ENCODE measurements around the gene MN1. TPM values are rescaled to one million over a fixed set of nuclear protein-coding genes. Genes with fewer than 3 reads are reported as not detected.

Gene MN1
- total and polyA plus RNA-seq, 2 donors (not counting 1 experiment from before 2014, with no cell fraction given): 0.02 to 0.12 TPM

GRCh38 chr22:27793576-27793975 lies 8.0 kb downstream of the MN1 start:
- Mint-ChIP-seq H3K4me1 (no peaks in the 10 kb centered on the region), H3K27me3 (peaks cover 13% of the 10 kb centered on the region), H3K9me3 (ENCODE audit: insufficient read depth) (no peaks in the 10 kb centered on the region), H3K4me3 (no peak overlapping the region), H3K27ac (no peak overlapping the region)
- no peaks in the 10 kb centered on the region for H4K20me1 ChIP-seq (ENCODE audit: control insufficient read depth, insufficient read depth, low read length, poor library complexity, severe bottlenecking)
- H3K36me3 ChIP-seq (replicated peaks in 1 of 2; ENCODE audit: control extremely low read depth in 1 of 2, control insufficient read depth in 1 of 2, extremely low read depth in 1 of 2, insufficient read depth in 2 of 2, low read length in 1 of 2): no peaks in the 10 kb centered on the region
- H3K9me3 ChIP-seq (ENCODE audit: control extremely low read depth in 1 of 3, control insufficient read depth in 2 of 3, insufficient read depth in 1 of 3, low read length in 2 of 3): no peaks in the 10 kb centered on the region
- intact Hi-C loops (cut with micrococcal nuclease): no loop called here
- no peaks in the 10 kb centered on the region for H3K4me1 ChIP-seq (ENCODE audit: control insufficient read depth in 2 of 2, insufficient read depth in 2 of 2, low read length in 2 of 2)
- no peak overlapping the region for H3K4me3 ChIP-seq (ENCODE audit: control extremely low read depth in 1 of 5, extremely low read depth in 1 of 5, insufficient read depth in 1 of 5, low read depth in 2 of 5, low read length in 4 of 5)
- WGBS (ENCODE audit: insufficient coverage): 95% methylated on average over 7 of the region's 12 CpGs
- ChIA-PET CTCF (no interaction called here), POLR2A (no interaction called here)
- no peak overlapping the region for H3K27ac ChIP-seq (ENCODE audit: low read length in 2 of 2)
- no peaks in the 10 kb centered on the region for H3K79me2 ChIP-seq (ENCODE audit: control insufficient read depth, insufficient read depth, low read length)
- H3K9ac ChIP-seq (ENCODE audit: low read length): no peak overlapping the region
- no peak overlapping the region for H3K4me2 ChIP-seq (replicated peaks; ENCODE audit: low read depth, low read length, poor library complexity, severe bottlenecking)
- no peak for DNase-seq
- no peak for ATAC-seq (ENCODE audit: low read depth)
- H2AFZ ChIP-seq (ENCODE audit: insufficient read depth, low read depth, low read length, poor library complexity, severe bottlenecking): no peak overlapping the region
- H3K27me3 ChIP-seq (replicated peaks in 1 of 4; ENCODE audit: control extremely low read depth in 1 of 4, control insufficient read depth in 3 of 4, insufficient read depth in 4 of 4, low read length in 3 of 4): no peaks in the 10 kb centered on the region
- TF ChIP-seq EZH2 (IDR thresholded peaks at IDR 0.05; ENCODE audit: borderline replicate concordance, insufficient read depth, low read depth, low read length, poor library complexity, severe bottlenecking) (no peak), CTCF (IDR thresholded peaks at IDR 0.05) (no peak)

- H3K9me3 ChIP-seq (ENCODE audit: control extremely low read depth in 1 of 3, control insufficient read depth in 2 of 3, insufficient read depth in 1 of 3, low read length in 2 of 3): no peaks in the 10 kb centered on the region
- no peak overlapping the region for H3K27ac ChIP-seq (ENCODE audit: low read length in 2 of 2)
- no peak overlapping the region for H2AFZ ChIP-seq (ENCODE audit: insufficient read depth, low read depth, low read length, poor library complexity, severe bottlenecking)
- no peak overlapping the region for H3K27ac Mint-ChIP-seq
- no peaks in the 10 kb centered on the region for H3K4me1 Mint-ChIP-seq
- H3K9me3 Mint-ChIP-seq (ENCODE audit: insufficient read depth): no peaks in the 10 kb centered on the region
- 85% methylated on average over 6 of the region's 8 CpGs for WGBS (ENCODE audit: insufficient coverage)
- no peaks in the 10 kb centered on the region for H3K79me2 ChIP-seq (ENCODE audit: control insufficient read depth, insufficient read depth, low read length)
- ATAC-seq (ENCODE audit: low read depth): no peak
- no peak overlapping the region for H3K4me2 ChIP-seq (replicated peaks; ENCODE audit: low read depth, low read length, poor library complexity, severe bottlenecking)
- POLR2A ChIA-PET: no interaction called here
- intact Hi-C loops (cut with micrococcal nuclease): no loop called here
- no peaks in the 10 kb centered on the region for H3K4me1 ChIP-seq (ENCODE audit: control insufficient read depth in 2 of 2, insufficient read depth in 2 of 2, low read length in 2 of 2)
- H3K27me3 ChIP-seq (replicated peaks in 1 of 4; ENCODE audit: control extremely low read depth in 1 of 4, control insufficient read depth in 3 of 4, insufficient read depth in 4 of 4, low read length in 3 of 4): no peaks in the 10 kb centered on the region
- DNase-seq: no peak
- CTCF ChIA-PET: no interaction called here
- H3K4me3 ChIP-seq (ENCODE audit: control extremely low read depth in 1 of 5, extremely low read depth in 1 of 5, insufficient read depth in 1 of 5, low read depth in 2 of 5, low read length in 4 of 5): no peak overlapping the region
- peaks cover 20% of the 10 kb centered on the region for H3K27me3 Mint-ChIP-seq
- TF ChIP-seq CTCF (IDR thresholded peaks at IDR 0.05): no peak
- no peak for TF ChIP-seq EZH2 (IDR thresholded peaks at IDR 0.05; ENCODE audit: borderline replicate concordance, insufficient read depth, low read depth, low read length, poor library complexity, severe bottlenecking)
- H4K20me1 ChIP-seq (ENCODE audit: control insufficient read depth, insufficient read depth, low read length, poor library complexity, severe bottlenecking): no peaks in the 10 kb centered on the region
- no peaks in the 10 kb centered on the region for H3K36me3 ChIP-seq (replicated peaks in 1 of 2; ENCODE audit: control extremely low read depth in 1 of 2, control insufficient read depth in 1 of 2, extremely low read depth in 1 of 2, insufficient read depth in 2 of 2, low read length in 1 of 2)
- no peak overlapping the region for H3K9ac ChIP-seq (ENCODE audit: low read length)
- no peak overlapping the region for H3K4me3 Mint-ChIP-seq
Observed at GRCh38 chr22:27792452-27793161, 8.9 kb downstream of the MN1 start.
